GM19324 (cell line): ENCODE measurements around the gene NCR2.

Experiments
- ATAC-seq: cut with Tn5 transposase; IDR thresholded peaks from one replicate; pipeline ENCODE4 v1.9.1; 2021; ENCODE audit warnings: mild to moderate bottlenecking, moderate library complexity; ENCODE audit not compliant: unreplicated experiment, low FRiP score

Gene NCR2

DNA sequence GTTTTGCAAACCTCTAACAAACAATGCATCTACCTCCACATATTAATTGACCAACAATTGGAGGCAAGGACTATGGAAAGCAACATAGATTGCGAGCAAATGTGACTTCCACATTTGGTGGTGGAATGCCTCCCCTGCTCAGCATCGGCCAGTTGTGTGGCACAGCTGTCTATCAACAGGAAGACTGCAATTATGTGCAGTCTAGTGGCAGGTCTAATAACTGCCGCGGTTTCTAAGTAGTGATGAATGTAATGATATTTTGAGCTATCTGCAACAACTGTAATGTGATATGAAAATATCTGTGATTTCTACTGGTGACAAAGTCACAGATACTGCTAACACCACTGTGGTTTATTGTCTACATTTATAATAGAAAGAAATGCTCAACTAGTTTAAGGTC is 56.8 kb downstream of the NCR2 start:
- no peak for ATAC-seq

- no peak for ATAC-seq
These were observed 60.9 kb downstream of the NCR2 start for GRCh38 chr6:41396335-41396734.

- no peak for ATAC-seq
These were observed 64.0 kb downstream of the NCR2 start for GRCh38 chr6:41399424-41399823.
